ENCODE data around the gene FAM204A.

DNA sequence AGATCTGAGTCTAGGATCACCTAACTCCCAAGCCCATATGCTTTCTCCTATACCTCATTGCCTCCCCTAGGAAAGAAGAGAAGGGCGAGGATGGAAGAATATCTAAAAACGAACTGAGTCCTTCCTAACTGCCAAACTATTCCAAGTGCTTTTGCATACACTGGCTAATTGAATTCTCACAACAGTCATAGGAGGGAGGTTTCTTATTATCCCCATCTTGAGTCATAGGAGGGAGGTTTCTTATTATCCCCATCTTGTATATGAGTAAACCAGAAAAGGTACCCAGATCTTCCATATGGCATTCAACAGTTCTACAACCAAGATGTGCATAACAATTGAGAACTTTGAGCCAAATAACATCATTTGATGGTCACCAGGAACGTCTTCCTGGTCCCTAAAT lies 13.1 kb upstream of the FAM204A start:
- TF ChIP-seq GATA3 (IDR thresholded peaks at IDR 0.05; ENCODE audit: low read depth, low read length) (no peak), GATA2 (IDR thresholded peaks at IDR 0.05; ENCODE audit: low read depth, low read length) (no peak)

All from SH-SY5Y (cell line).